Stimulated activated CD4-positive, alpha-beta T cell treated with anti-CD3 and anti-CD28 coated beads, TNF-alpha, amount 100 ng/mL, for 4 hours (primary cell): Measurements from ENCODE around the gene SLC45A1.
"Not testable (repeated sequence)": the region's sequence is repeated elsewhere in the genome, so short reads cannot be mapped to it uniquely, and the experiment has no call there.

Experiments used
- DNase-seq, 3 experiments: peaks; one replicate each; pipeline ENCODE4 v3.0.0-alpha.2; 2020; ENCODE audit warnings: low read depth in 3 of 3

The SLC45A1 gene

DNA sequence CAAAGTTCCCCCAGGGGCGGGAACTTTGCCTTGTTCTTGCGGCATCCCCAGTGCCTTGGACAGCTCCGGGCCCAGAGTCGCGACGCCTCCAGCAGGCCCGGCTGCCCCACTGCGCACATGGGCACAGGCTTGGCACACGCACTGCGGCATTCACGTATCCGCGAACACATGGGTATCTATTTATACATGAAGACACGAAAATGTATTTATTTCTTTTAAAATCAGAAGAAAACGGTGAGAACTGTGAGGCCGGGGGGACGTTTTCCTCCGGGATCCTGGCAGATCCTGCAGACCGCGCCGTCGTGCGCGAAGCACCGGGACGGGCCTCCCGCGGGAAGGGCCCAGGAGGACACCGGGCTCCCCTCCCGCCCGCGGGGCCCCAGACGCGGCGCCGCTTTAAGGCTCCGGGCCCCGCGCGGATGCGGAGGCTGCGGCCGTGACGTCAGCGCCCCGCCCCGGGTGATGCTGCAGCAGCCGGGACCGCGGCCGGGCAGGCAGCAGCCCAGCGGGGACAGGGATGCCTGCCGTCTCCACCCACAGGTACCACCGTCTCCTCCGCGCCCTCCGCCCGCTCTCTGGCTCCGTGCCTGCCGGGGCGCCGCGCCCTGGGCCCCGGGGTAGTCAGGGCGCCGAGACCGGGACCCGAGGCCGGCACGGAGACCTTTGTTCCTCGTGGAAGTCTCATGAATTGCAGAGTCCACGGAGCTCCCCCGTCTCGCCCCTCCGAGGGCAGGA is at the start of gene SLC45A1:
SLC45A1 (plus strand) TSS at position 468 of the 735 bp plus-strand sequence. CDS start 6,216 bp downstream, outside the sequence.
- DNase-seq = peak; percentile 63 to 80 (median 71)

DNA sequence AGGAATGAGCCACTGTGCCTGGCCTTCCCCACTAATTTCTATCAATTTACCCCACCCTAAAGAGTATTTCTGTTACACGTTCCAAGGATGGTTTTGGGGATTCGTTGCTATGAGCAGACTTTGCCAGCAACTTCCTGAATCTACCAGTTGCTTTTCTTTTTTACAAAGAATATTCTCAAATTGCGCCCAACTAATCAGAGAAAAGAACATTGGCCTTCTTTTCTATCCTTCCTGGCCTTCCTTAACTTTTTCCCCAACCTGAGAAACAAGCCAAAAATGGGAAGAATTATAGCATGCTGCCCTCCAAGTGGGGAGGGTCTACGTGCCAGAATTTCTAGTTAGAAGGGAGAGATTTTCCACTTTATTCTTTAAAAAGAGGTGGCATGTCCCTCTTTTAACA is 44.9 kb upstream of the SLC45A1 start:
- no peak for DNase-seq

DNA sequence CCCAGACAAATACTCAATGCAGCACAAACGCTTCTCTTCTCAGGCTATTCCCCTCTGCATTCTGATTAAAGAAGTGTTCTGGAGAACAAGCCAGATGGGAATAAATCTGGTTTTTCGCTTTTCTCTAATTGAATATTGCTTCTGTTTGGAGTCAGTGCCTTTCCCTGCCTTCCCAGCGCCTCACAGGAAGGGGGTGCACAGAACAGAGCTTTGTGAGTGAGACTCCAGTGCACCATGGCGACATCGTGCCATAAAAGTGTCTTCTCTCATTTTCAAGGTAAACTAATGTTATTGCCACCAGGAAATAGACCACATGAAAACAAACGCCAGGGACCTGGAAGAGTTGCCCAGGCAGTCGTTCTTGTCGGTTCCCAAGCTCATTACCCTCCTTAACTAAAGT is 43.6 kb upstream of the SLC45A1 start:
- DNase-seq = no peak

DNA sequence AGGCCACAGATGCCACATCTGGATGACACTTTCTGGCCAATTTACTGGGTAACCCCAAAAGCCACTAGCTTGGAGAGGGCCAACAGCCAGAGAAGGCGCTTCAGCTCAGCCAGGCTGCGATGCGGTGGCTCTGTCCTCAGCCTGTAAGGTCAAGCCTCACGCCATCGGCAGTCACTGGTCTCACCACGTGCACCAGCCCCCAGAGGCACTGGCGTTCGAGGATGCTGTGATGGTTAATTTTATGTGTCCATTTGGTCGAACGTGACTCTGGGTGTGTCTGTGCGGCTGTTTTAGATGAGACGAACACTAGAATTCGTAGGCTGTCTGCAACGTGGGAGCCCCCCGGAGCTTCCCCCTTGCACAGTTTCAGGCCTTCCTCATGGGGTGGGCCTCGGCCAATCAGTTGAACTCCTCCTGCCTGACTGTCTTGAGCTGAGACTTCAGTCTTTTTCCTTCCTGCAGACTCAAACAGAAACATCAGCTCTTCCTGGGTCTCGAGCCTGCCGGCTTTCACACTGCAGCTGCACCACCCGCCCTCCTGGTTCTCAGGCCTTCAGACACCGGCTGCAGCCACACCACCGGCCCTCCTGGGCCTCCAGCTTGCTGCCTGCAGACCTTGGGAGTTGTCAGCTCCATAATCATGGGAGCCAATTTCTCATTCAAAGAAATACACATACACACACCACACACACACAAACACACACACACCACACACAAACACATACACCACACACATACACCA is 41.6 kb upstream of the SLC45A1 start:
- DNase-seq = no peak

DNA sequence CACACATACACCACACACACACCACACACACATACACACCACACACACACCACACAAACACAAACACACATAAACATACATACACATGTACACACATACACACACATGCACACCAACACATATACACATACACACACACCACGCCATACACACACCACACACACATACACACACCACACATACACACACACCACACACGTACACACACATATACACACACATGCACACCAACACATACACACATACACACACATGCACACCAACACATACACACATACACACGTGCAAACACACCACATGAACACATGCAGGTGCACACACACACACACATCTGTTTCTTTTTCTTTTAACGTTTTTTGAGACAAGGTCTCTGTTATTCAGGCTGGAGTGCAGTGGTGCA is 41.0 kb upstream of the SLC45A1 start:
- no peak for DNase-seq

DNA sequence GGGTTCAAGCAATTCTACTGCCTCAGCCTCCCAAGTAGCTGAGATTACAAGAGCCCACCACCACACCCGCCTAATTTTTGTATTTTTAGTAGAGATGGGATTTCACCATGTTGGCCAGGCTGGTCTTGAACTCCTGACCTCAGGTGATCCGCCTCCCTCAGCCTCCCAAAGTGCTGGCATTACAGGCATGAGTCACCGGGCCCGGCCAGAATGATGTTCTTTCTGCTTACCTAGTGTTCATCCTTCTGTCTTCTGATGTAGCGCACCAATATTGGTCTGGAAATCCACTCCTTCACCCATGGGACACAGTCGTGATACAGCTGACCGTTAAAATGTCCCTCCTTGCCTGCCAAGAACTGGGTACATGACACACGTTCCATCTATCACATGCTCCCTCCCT is 39.2 kb upstream of the SLC45A1 start:
- not testable (repeated sequence) for DNase-seq

DNA sequence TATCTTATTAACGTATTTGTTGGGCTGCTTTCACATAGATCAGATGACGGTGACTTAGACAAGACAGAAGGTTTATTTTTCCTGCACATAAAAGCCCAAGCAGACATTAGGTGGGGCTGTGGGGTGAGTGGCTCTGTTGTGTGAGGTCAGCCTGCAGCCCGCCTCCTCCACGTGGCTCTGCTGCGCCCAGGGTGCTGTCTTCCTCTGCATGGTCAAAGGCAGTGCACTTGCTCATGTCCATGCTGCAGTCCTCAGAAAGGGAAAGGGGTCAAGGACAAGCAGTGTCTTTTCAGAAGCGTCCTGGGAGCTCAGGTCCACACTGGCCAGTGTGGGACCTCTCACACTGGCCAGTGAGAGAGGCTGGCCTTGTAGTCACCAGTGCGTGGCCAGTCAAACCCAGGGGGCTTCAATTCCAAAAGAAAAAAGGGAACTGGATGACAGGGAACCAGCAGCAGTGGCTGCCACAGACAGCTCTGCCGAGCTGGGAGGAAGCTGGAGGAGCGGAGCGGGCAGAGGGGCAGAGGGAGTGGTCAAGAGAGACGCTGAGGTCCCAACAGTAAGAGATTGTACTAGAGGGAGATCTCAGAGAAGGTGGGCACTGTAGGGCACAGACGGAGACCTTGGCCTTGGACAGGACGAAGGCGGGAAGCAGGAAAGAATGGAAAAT is 35.9 kb upstream of the SLC45A1 start:
- no peak for DNase-seq

DNA sequence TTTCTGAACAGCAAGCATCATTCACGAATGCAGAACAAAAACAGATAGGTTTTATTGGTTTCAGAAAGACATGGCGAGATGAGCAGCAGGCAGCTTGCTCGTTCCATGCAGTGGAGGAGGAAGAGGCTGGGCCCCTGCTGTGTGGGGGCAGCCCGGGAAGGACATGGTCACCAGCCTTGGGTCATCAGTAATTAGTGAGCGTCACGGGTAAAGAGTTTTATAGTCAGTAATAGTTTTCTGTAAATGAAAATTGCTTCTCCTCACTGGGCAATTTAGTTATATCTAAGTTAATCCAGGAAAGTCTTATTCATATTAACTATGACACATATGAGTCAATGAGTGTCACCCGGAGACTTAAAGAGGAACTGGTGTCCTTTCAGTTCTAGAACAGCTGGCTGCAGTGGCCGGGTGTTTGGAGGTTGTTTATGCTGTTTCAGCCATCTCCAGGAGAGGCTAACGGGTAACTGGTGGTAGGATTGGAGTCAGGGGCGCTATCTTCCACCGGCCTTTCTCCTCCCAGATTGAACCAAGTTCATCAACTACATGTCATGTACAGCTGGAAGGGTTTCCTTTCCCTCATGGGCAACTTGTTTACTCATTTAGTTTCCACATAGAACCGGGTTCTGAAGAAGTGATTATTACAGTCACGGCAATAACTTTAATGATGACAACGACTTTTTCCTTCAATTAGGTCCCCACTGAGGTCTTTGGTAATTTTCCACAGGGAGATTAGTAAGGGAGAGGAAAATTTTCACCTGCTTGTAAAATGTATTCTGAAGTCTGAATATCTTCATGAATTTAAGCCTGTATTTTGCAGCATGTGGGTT is 34.6 kb upstream of the SLC45A1 start:
- DNase-seq = no peak

DNA sequence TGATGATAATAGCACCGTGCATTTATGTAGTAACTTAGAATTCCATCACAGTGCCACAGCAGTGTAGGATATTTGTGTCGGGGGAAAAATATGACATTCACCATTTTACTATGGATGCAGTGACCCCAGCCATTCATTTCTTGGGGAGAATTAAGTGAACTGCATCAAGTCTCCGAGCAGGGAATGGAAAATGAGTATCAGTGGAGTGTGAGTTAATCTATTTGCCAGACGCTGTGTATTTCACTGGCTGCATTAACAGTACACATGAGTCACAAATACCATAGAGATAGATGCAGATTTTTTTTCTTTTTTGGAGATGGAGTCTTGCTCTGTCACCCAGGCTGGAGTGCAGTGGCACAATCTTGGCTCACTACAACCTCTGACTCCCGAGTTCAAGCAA is 33.8 kb upstream of the SLC45A1 start:
- no peak for DNase-seq

DNA sequence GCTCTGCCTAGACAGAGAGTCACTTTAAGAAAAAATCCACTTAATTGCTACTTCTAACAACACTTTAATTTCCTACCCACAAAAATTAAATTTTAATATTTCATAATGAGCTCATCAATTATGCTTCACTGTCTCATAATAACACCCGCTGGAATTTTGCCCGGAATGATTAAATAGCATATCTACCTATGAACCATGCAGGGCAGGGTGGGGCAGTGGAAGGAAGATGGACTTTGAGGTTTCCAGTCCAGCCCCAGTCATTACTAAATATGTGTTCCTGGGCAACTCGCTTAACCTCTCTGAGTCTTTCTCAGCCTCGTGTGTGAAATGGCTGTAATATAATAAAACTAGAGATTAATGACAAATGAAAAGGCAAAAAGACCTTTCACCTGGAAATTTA is 32.8 kb upstream of the SLC45A1 start:
- DNase-seq = no peak

DNA sequence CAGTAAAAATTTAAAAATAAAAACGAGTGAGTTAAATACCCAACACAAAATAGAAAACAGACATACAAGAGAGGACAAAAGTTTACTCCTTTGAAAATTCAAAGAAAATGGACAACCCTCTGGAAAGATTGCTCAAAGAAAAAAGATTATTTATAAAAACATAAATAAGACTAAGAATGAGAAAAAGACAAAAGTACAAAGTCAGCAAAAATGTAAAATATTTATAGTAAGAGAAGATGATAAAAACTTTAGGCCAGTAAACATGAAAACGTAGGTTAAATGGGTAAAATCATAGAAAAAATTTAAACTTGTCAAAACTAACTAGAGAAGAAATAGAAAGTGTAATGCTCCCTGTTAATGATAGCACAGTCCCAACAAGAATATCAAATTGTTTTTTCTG is 31.9 kb upstream of the SLC45A1 start:
- DNase-seq = no peak

DNA sequence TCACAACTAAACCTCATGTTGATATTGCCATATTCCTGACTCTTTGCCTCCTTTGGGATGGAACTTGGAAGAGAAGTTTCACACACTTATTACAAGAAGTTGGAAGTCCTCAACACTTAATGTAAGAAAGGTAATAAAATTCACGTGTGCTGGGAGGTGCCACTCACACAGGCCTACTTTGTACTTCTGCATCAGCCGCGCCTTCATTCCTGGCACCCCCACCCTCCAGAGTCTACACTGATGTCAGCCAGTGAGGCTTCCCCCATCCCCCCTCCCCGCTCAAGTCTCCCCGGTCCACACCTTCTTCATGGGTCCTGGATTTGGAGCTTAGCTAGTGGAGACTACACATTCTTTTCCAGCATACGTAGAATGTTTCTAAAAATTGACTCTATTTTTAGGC is 24.8 kb upstream of the SLC45A1 start:
- DNase-seq = no peak

DNA sequence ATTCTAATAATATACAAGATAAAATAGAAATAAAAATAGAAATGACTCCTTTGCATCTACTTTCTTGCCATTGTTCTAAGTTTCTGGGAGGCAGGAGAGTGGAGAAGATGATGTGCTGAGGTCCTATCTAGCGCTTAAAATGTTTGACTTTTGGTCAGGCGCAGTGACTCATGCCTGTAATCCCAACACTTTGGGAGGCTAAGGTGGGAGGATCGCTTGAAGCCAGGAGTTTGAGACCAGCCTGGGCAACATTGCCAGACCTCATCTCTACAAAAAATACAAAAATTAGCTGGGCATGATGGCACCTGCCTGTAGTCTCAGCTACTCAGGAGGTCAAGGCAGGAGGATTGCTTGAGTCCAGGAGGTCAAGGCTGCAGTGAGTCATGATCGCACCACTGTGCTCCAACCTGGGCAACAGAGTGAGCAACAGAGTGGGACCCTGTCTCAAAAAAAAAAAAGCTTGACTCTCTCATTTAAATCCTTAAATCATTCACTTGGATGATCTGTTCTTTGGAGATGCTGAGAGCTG is 24.2 kb upstream of the SLC45A1 start:
- no peak for DNase-seq

DNA sequence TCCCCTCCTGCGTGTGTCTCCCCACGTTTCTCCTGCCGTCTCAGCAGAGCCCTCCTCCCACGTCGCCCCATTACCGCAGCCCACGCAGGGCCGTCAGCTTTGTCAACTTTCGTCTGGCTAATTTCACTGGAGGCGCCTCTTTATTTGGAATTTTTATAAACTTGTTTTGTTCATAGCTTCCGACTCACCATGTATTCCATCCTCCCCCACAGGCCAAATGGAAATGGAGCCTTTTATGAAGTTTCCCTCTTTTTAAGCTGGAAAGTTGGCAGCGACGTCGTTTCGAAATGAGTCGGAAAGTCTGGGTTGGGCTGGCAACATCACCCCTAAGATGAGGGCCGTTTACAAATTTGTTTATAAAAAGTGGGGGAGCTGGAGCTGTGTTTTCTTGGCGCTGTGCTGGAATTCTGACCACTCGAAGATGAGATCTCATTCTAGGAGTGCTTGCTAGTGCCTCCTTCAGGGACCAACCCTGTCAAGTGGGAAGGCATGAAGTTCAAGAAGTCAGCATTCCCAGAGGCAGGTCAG is 23.7 kb upstream of the SLC45A1 start:
- DNase-seq = no peak

DNA sequence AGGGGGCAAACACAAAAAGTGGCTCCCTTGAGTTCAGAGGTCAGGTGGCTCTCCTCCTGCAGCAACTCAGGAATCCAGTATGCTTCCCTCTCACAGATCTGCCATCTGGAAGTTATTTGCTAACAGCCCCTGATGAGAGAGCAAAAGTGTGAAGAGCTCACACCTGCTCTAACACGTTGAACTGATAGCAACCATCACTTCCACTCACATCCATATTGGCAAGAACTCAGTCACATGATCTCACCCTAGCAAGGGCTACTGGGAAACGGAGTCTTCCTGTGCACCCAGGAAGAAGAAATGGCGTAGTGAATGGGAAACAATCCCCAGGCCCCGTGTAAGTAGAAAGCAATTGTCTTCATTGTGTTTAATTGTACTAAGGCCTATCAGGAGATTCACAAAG is 20.7 kb upstream of the SLC45A1 start:
- no peak for DNase-seq

DNA sequence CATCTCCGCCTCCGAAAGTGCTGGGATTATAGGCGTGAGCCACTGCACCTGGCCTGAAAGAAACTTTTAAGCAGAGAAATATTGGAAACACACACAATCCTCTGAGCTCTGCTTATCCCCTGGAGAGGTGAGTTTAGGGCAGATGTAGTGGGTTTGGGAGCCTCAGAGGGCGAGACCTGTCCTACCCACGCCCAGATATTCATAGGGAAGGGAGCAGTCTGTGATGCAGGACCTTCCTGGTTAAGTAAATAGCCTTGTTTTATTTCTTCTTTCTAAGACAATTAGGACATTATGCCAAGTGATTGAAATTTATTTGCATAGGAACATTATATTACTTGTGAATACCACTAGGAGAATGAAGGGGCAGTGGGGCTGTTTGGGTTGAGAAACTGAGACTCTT is 18.0 kb upstream of the SLC45A1 start:
- DNase-seq = no peak

DNA sequence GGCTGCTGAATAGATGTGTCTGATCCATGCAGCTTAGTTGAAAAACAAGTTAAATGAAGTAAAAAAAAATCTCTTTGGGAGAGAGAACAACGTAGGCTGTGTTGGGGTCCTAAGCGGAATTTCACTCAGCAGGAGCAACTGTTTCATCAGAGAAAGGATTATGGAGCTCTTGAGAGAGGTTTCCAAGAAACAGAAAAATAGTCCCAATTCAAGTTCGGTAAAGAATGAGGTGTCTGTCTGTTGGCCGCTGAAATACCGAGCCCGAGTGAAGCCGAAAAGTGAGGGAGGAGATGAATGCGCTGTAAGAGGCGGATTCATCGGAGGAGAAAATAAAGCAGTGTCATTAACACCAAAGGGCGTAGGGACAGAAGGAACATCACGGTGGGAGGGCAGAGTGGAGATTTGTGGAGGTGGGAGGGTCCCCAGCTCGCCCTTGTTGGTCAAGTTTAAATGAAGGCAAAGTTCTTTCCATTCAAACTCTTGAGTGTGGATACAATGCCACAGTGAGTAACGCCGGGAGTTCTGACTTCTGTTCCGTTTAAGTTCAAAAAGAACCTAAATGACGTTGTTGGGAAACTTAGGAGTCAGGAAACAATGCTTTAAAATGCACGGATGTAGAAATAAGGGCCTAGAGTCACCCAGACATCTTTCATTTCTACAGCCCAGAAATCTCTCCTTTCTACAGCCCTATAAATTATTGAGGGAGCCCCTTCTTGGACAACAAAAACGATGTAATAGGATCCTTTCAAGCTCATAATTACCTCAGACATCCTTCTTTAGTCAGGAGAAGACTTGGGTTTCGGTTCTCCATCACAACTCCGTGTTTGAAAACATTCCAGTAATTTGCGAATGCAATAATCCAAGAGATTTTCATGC is 15.6 kb upstream of the SLC45A1 start:
- DNase-seq = no peak

DNA sequence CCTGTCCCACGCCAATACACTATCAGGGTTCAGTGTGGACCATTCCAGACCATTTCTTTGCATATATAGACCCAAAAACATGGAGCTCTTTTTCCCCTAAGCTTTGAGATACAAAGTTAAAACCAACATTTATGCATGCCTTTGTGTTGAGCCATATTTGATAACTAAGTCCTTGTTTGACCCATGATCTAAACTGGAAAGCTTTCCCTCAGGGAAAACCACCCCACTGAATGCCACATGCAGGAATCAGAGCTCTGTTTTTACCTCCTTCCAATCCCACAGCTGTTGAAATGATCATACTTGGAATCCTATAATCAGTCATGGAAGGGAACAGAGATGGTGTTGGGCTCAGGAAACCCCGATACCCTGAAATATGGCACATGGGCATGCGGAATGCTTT is 14.8 kb upstream of the SLC45A1 start:
- no peak for DNase-seq

DNA sequence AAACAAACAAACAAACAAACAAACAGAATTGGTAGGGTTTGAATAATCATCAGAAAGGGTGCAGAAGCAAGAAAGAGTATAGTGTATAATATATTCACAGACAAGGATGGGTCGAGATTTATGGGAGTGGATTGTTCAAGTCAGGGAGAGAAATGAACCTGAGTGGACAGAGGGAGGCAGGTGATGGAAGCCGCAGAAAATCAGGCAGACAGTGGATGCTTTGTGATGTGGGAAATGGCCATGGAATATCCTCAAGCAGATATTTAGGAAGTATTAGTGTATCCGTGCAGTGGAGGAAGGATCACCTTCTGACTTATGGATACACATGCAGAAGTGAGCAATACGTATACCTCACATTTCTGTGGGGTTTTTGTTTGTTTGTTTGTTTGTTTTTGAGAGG is 14.0 kb upstream of the SLC45A1 start:
- no peak for DNase-seq

DNA sequence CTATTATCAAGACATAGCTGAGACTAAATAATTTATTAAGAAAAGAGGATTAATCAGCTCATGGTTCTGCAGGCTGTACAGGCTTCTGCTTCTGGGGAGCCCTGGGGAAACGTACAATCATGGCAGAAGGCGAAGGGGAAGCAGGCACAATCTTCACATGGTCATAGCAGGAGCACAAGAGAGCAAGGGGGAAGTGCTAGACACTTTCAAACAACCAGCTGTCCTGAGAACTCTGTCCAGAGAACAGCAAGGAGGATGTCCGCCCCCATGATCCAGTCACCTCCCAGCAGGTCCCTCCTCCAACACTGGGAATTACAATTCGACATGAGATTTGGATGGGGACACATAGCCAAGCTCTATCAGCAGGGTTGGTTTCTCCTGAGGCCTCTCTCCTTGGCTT is 10.3 kb upstream of the SLC45A1 start:
- DNase-seq = no peak
